Measurements from ENCODE around the gene TMOD1. TPM values are rescaled to one million over a fixed set of nuclear protein-coding genes. Genes with fewer than 3 reads are reported as not detected.

The TMOD1 gene
- total RNA-seq, 1 donor from 2014 or later = 10.6 TPM

GRCh38 chr9:97628668-97629067 lies 127.2 kb downstream of the TMOD1 start:
- no peak for ATAC-seq
- no peak for DNase-seq (ENCODE audit: low spot score)

GRCh38 chr9:97629156-97629555 lies 127.7 kb downstream of the TMOD1 start:
- no peak for ATAC-seq
- no peak for DNase-seq (ENCODE audit: low spot score)

- ATAC-seq = no peak
- no peak for DNase-seq (ENCODE audit: low spot score)
Observed at GRCh38 chr9:97630591-97630990, 129.1 kb downstream of the TMOD1 start.

GRCh38 chr9:97632248-97632984 lies 130.9 kb downstream of the TMOD1 start:
- ATAC-seq = peak; percentile 12
- peak; percentile 54 for DNase-seq (ENCODE audit: low spot score)

- DNase-seq (ENCODE audit: low spot score) = peak; percentile 99
- ATAC-seq = peak; percentile 89
Observed at GRCh38 chr9:97632985-97633858, 131.8 kb downstream of the TMOD1 start, which contains the start of the genes NCBP1 and TSTD2. Gene NCBP1 (plus strand): TSS chr9:97633821. CDS start chr9:97633882, 61 bp downstream. Gene TSTD2 (minus strand): TSS chr9:97633368. CDS start chr9:97627562, 5,806 bp downstream.

- peak; percentile 6 for ATAC-seq
- no peak for DNase-seq (ENCODE audit: low spot score)
Observed at GRCh38 chr9:97633859-97634490, 132.5 kb downstream of the TMOD1 start.

GRCh38 chr9:97635026-97635425 lies 133.6 kb downstream of the TMOD1 start:
- ATAC-seq (no peak), DNase-seq (ENCODE audit: low spot score) (no peak)

- ATAC-seq (no peak), DNase-seq (ENCODE audit: low spot score) (no peak)
Observed at GRCh38 chr9:97636903-97637302, 135.4 kb downstream of the TMOD1 start.

GRCh38 chr9:97638666-97639065 lies 137.2 kb downstream of the TMOD1 start:
- no peak for ATAC-seq
- no peak for DNase-seq (ENCODE audit: low spot score)

- DNase-seq (ENCODE audit: low spot score) (no peak), ATAC-seq (no peak)
Observed at GRCh38 chr9:97640325-97640724, 138.9 kb downstream of the TMOD1 start.

GRCh38 chr9:97645720-97646119 lies 144.3 kb downstream of the TMOD1 start:
- peak; percentile 61 for ATAC-seq
- no peak for DNase-seq (ENCODE audit: low spot score)

GRCh38 chr9:97647996-97648395 lies 146.5 kb downstream of the TMOD1 start:
- peak; percentile 91 for ATAC-seq
- no peak for DNase-seq (ENCODE audit: low spot score)

Other genes with a start within 250 kb of the TMOD1 start
- gene CCDC180, start 194.0 kb upstream of the TMOD1 start, total RNA-seq = 1.1 TPM
- gene TDRD7, start 89.6 kb upstream of the TMOD1 start, total RNA-seq = 4.1 TPM
- 8.1 TPM for gene TSTD2, start 131.7 kb downstream of the TMOD1 start, total RNA-seq
- 15.5 TPM for gene NCBP1, start 132.2 kb downstream of the TMOD1 start, total RNA-seq
- gene XPA, start 195.7 kb downstream of the TMOD1 start, total RNA-seq = 8.0 TPM